SK-N-SH (cell line): ENCODE results near the gene NRF1. TPM values are rescaled to one million over a fixed set of nuclear protein-coding genes. Genes with fewer than 3 reads are reported as not detected.

Experiments
- CTCF ChIA-PET: fragments of 300-600, 350-600 bp; formaldehyde crosslinking; extraction: SDS; loops from one replicate; lab custom pipeline; 2021; lab: Yijun Ruan, JAX
- POLR2A ChIA-PET: fragments of 350-600 bp; sonication (Branson Sonifier 250); formaldehyde crosslinking; extraction: SDS; loops from one replicate; lab custom pipeline; 2020; ENCODE audit warnings: antibody characterized with exemption, inconsistent platforms; lab: Yijun Ruan, JAX
- DNase-seq: peaks from one replicate; pipeline ENCODE4 v3.0.0; 2012
- H2AFZ ChIP-seq: fragments of 200-600 bp; sonication (generic); 2 replicates; pipeline ENCODE4 v1.8.1; 2016; ENCODE audit warnings: antibody characterized with exemption, mild to moderate bottlenecking, low read depth
- H3F3A ChIP-seq: fragments of 200-600 bp; sonication (generic); replicated peaks from 2 replicates; pipeline ENCODE3; 2016; ENCODE audit warnings: antibody characterized with exemption, mild to moderate bottlenecking; ENCODE audit not compliant: insufficient read depth
- H3K27ac ChIP-seq, 2 experiments: fragments of 200-500 bp in 1 of 2; fragments of 200-600 bp in 1 of 2; sonication (Bioruptor generic) in 1 of 2; sonication (generic), shearing (Covaris generic) in 1 of 2; 2 replicates each; pipeline versions ENCODE4 v1.5.1 to v1.6.1; 2014 to 2016; ENCODE audit warnings: low read depth in 2 of 2, inconsistent platforms in 1 of 2, low read length in 1 of 2, mild to moderate bottlenecking in 1 of 2, mixed read lengths in 1 of 2
- H3K27me3 ChIP-seq: fragments of 200-600 bp; sonication (generic), shearing (Covaris generic); 2 replicates; pipeline ENCODE4 v1.6.1; 2016; ENCODE audit warnings: mixed run types; ENCODE audit not compliant: insufficient read depth
- H3K36me3 ChIP-seq, 2 experiments: fragments of 200-500 bp in 1 of 2; fragments of 200-600 bp in 1 of 2; sonication (Bioruptor generic) in 1 of 2; sonication (generic) in 1 of 2; replicated peaks in 1 of 2; 2 replicates each; pipeline versions ENCODE3 to v1.5.1; 2014 to 2016; ENCODE audit warnings: low read length in 1 of 2, mild to moderate bottlenecking in 1 of 2; ENCODE audit not compliant: insufficient read depth in 2 of 2, control insufficient read depth in 1 of 2
- H3K4me1 ChIP-seq, 2 experiments: fragments of 200-500 bp in 1 of 2; fragments of 200-600 bp in 1 of 2; sonication (Bioruptor generic) in 1 of 2; sonication (generic), shearing (Covaris generic) in 1 of 2; 2 replicates each; pipeline versions ENCODE4 v1.5.1 to v1.6.1; 2014 to 2016; ENCODE audit warnings: low read depth in 1 of 2, low read length in 1 of 2, mixed run types in 1 of 2; ENCODE audit not compliant: insufficient read depth in 2 of 2, control insufficient read depth in 1 of 2
- H3K4me2 ChIP-seq: fragments of 200-600 bp; sonication (generic), shearing (Covaris generic); 2 replicates; pipeline ENCODE4 v1.6.1; 2017; ENCODE audit warnings: mixed run types
- H3K4me3 ChIP-seq, 2 experiments: fragments of 200-500 bp in 1 of 2; fragments of 200-600 bp in 1 of 2; sonication (Bioruptor generic) in 1 of 2; sonication (generic), shearing (Covaris generic) in 1 of 2; 2 replicates each; pipeline versions ENCODE4 v1.5.1 to v1.8.1; 2014 to 2016; ENCODE audit warnings: low read depth in 2 of 2, inconsistent platforms in 1 of 2, low read length in 1 of 2, mild to moderate bottlenecking in 1 of 2, mixed read lengths in 1 of 2, moderate library complexity in 1 of 2
- H3K79me2 ChIP-seq: fragments of 200-600 bp; sonication (generic); 2 replicates; pipeline ENCODE4 v1.8.1; 2017; ENCODE audit warnings: mild to moderate bottlenecking; ENCODE audit not compliant: insufficient read depth
- H3K9ac ChIP-seq: fragments of 200-600 bp; sonication (generic); 2 replicates; pipeline ENCODE4 v1.6.1; 2017; ENCODE audit warnings: mixed run types
- H3K9me2 ChIP-seq: fragments of 200-600 bp; sonication (generic); 2 replicates; pipeline ENCODE4 v1.6.1; 2017; ENCODE audit warnings: mixed run types
- H3K9me3 ChIP-seq: fragments of 200-600 bp; sonication (generic); 2 replicates; pipeline ENCODE4 v1.6.1; 2017; ENCODE audit warnings: mixed run types, mild to moderate bottlenecking, moderate library complexity
- H4K20me1 ChIP-seq: fragments of 200-600 bp; sonication (generic); 2 replicates; pipeline ENCODE4 v1.6.1; 2017; ENCODE audit warnings: mild to moderate bottlenecking, mixed run types; ENCODE audit not compliant: insufficient read depth
- EP300 ChIP-seq, 2 experiments: IDR thresholded peaks; 2 replicates each; pipeline versions ENCODE4 v1.4.0 to v1.6.1; 2012; ENCODE audit warnings: borderline replicate concordance in 1 of 2, low read depth in 1 of 2, low read length in 1 of 2
- EZH2phosphoT487 ChIP-seq: fragments of 200-600 bp; sonication (generic); IDR thresholded peaks from 2 replicates; pipeline ENCODE4 v1.6.1; 2017; ENCODE audit warnings: low read depth, mixed run types, mild to moderate bottlenecking, antibody characterized with exemption, moderate library complexity, borderline replicate concordance
- FOSL2 ChIP-seq: IDR thresholded peaks from 2 replicates; pipeline ENCODE4 v1.4.0; 2012; ENCODE audit warnings: low read depth, mild to moderate bottlenecking, moderate library complexity, borderline replicate concordance
- JUND ChIP-seq: IDR thresholded peaks from 2 replicates; pipeline ENCODE4 v1.4.0; 2012
- POLR2AphosphoS5 ChIP-seq: IDR thresholded peaks from 2 replicates; pipeline ENCODE4 v1.6.1; 2012; ENCODE audit warnings: low read depth, low read length
- SIN3A ChIP-seq: IDR thresholded peaks from 2 replicates; pipeline ENCODE4 v1.6.1; 2012; ENCODE audit warnings: low read depth, mild to moderate bottlenecking, low read length, moderate library complexity, borderline replicate concordance
- SMC3 ChIP-seq: IDR thresholded peaks from 2 replicates; pipeline ENCODE4 v1.6.1; 2012; ENCODE audit warnings: low read depth, low read length, improper control_type of control experiment
- TAF1 ChIP-seq: IDR thresholded peaks from 2 replicates; pipeline ENCODE4 v1.6.1; 2012; ENCODE audit warnings: low read depth, mild to moderate bottlenecking, low read length, moderate library complexity, borderline replicate concordance
- TCF12 ChIP-seq: IDR thresholded peaks from 2 replicates; pipeline ENCODE4 v1.4.0; 2012
- WGBS: methylation state at CpG from one replicate; pipeline ENCODE4 v1.1.6; 2017; ENCODE audit warnings: low lambda C conversion rate; 5-methylcytosine and 5-hydroxymethylcytosine counted together
- polyA plus RNA-seq, 3 experiments: library from polyadenylated mRNA; depleted of rRNA; stranded (reverse); fragments of >200 nt; gene quantifications; 2 replicates each; pipeline ENCODE4 v1.2.3, GENCODE V29; 2012
- TF ChIP-seq, protein P1 (sequence below): fragments of 150-350 bp; IDR thresholded peaks from 2 replicates; pipeline ENCODE4 v1.6.1; 2017; ENCODE audit warnings: antibody characterized with exemption, low read length, low read depth, borderline replicate concordance
- TF ChIP-seq, protein P2 (sequence below): IDR thresholded peaks from 2 replicates; pipeline ENCODE4 v1.4.0; 2012; ENCODE audit warnings: low read depth, borderline replicate concordance

Gene NRF1
- polyA plus RNA-seq, 1 of the 3 experiments (the other 2 are of a cell fraction), result 10.9 TPM

DNA sequence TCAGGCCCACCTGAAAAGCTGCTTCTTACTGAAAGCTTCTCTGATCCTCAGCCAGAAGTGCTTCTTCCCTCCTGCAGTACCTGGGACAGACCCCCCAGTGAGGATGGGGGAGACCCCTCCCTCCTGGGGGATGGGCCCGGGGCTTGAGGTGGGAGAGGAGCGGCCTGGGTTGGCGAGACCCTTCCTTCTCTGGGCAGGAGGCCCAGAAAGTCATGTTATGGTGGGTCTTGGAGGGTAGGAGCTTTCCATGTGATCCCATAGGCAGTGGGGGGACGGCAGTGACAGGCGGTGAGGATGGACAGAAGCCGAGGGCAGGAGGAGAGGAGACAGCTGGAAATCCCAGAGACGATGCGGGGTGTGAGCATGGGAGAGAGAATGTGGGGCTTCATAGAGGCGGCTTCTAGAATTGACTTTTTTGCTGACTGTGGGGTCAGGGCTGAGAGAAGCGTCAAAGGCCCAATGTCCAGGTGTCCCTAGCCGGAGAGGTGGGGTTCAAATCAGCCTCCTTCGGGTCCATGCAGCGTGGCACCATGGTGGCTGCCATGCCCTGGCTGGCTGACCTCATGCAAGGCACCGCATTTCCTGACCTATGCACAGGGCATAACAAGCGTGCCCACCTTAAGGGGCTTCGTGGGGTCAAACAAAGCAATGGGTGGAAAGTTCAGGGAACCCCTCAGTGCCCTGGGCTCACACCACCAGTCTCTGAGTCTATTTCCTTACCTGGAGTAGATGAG is 187.3 kb downstream of the NRF1 start:
- Histone ChIP-seq H3K9ac (no peak overlapping the region), H3K27me3 (no peaks in the 10 kb centered on the region), H2AFZ (no peak overlapping the region), H3K36me3 (no peaks in the 10 kb centered on the region), H3K79me2 (no peaks in the 10 kb centered on the region), H3K4me1 (peaks cover 0 to 10% of the 10 kb centered on the region in 2 experiments; a peak in 1 of 4 replicates), H3K27ac (no peak overlapping the region), H3K4me3 (no peak overlapping the region), H4K20me1 (no peaks in the 10 kb centered on the region), H3F3A (peaks cover 6% of the 10 kb centered on the region), H3K9me3 (no peaks in the 10 kb centered on the region), H3K9me2 (no peaks in the 10 kb centered on the region), H3K4me2 (no peak overlapping the region)
- ChIA-PET CTCF (interaction anchor here (0.7 to 2.8 kb wide), 3 partner anchors 12 to 135 kb away, joined by 3 to 12 read pairs (median 3); no protein-coding TSS in a partner anchor), POLR2A (no interaction called here)
- WGBS, result 95% methylated on average over 12 of the region's 16 CpGs
- TF ChIP-seq TAF1, result no peak
- no peak for TF ChIP-seq TCF12
- no peak for TF ChIP-seq EP300 (IDR thresholded peaks at IDR 0.05; ENCODE audit: borderline replicate concordance in 1 of 2, low read depth in 1 of 2, low read length in 1 of 2)
- TF ChIP-seq POLR2AphosphoS5, result peak; percentile 30; the same call in 1 of the 2 replicates
- no peak for TF ChIP-seq SMC3
- TF ChIP-seq SIN3A, result no peak
- no peak for TF ChIP-seq JUND
- DNase-seq, result no peak

DNA sequence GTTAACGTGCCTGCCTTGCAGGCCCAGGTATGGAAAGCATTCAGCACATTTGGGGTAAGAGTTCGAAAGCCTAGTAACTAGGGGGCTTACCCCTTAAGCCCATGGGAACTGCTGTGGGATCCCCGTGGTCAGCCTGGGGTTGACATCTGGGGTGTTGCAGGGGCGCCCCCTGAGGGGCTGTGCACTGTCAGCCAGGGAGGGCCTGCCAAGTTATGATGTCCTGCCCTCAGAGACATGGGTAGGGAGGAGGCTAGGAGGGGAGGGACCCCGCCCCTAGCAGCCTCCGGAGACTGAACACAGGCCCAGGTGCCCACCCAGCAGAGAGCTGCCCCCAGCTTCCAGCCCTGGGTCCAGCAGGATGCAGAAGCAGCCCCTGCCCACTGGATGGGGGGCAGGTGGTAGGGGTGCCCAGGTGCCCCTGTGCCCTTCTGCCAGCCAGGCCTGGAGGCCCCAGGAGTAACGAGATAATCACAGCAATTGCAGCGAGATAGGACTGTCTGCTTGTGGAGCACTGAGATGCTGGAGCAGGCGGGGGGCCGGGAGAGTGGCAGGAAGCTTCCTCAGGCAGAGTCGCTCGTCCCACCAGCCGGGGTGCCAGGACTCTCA is 187.9 kb downstream of the NRF1 start:
- H3K36me3 ChIP-seq, result no peaks in the 10 kb centered on the region
- H3K9me3 ChIP-seq, result no peaks in the 10 kb centered on the region
- H3K27ac ChIP-seq, result no peak overlapping the region
- whole genome bisulfite sequencing, result 85% methylated on average over 8 of the region's 13 CpGs
- peak; percentile 61 for DNase-seq
- H3K9me2 ChIP-seq, result no peaks in the 10 kb centered on the region
- no peaks in the 10 kb centered on the region for H3K79me2 ChIP-seq
- H3K27me3 ChIP-seq, result no peaks in the 10 kb centered on the region
- H3K4me2 ChIP-seq, result no peak overlapping the region
- H3F3A ChIP-seq, result peaks cover 6% of the 10 kb centered on the region
- H3K4me1 ChIP-seq, result peaks cover 0 to 14% of the 10 kb centered on the region in 2 experiments; a peak in 1 of 4 replicates
- ChIA-PET CTCF (interaction anchor here (1.0 to 8.2 kb wide), 6 partner anchors 8 to 135 kb away, joined by 3 to 57 read pairs (median 5); no protein-coding TSS in a partner anchor), POLR2A (no interaction called here)
- H3K9ac ChIP-seq, result no peak overlapping the region
- H2AFZ ChIP-seq, result no peak overlapping the region
- no peaks in the 10 kb centered on the region for H4K20me1 ChIP-seq
- TF ChIP-seq, protein P1, sequence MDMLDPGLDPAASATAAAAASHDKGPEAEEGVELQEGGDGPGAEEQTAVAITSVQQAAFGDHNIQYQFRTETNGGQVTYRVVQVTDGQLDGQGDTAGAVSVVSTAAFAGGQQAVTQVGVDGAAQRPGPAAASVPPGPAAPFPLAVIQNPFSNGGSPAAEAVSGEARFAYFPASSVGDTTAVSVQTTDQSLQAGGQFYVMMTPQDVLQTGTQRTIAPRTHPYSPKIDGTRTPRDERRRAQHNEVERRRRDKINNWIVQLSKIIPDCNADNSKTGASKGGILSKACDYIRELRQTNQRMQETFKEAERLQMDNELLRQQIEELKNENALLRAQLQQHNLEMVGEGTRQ, result no peak
- TF ChIP-seq FOSL2, result no peak
- H3K4me3 ChIP-seq, result no peak overlapping the region

DNA sequence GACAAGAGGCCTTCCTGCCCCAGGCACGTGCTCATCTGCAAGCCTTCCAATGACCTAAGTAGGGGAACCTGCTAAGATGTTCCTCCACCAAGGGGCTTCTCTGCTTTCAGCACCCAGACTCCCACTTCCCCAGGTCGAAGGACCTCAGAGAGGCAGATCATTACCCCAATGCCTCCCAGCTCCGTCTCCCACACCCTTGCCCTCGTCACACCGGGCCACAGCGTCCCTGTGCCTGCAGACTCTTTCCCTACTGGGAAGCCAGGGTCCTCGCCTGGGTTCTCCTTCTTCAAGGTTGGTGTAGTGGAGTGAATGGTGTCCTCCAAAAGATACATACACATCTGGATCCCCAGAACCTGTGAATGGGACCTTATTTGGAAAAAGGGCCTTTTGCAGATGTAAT is 189.4 kb downstream of the NRF1 start:
- POLR2A ChIA-PET, result no interaction called here
- Histone ChIP-seq H3K4me1 (peaks cover 0 to 25% of the 10 kb centered on the region in 2 experiments; a peak in 1 of 4 replicates), H2AFZ (no peak overlapping the region), H3K9ac (no peak overlapping the region), H3K27me3 (no peaks in the 10 kb centered on the region), H3K4me2 (no peak overlapping the region), H3F3A (peaks cover 6% of the 10 kb centered on the region)
- 89% methylated on average over 7 of the region's 7 CpGs for WGBS
- CTCF ChIA-PET, result interaction anchor here (0.9 to 8.2 kb wide), 5 partner anchors 9 to 210 kb away, joined by 3 to 57 read pairs (median 4); no protein-coding TSS in a partner anchor
- no peak for DNase-seq
- TF ChIP-seq, protein P2, sequence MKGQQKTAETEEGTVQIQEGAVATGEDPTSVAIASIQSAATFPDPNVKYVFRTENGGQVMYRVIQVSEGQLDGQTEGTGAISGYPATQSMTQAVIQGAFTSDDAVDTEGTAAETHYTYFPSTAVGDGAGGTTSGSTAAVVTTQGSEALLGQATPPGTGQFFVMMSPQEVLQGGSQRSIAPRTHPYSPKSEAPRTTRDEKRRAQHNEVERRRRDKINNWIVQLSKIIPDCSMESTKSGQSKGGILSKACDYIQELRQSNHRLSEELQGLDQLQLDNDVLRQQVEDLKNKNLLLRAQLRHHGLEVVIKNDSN, result no peak
- TF ChIP-seq EZH2phosphoT487, result no peak
- peak; percentile 2; the same call in 1 of the 2 replicates for TF ChIP-seq POLR2AphosphoS5
- TF ChIP-seq, all 33 proteins: peak for 1
- H3K79me2 ChIP-seq, result no peaks in the 10 kb centered on the region
- H3K27ac ChIP-seq, result no peak overlapping the region
- no peaks in the 10 kb centered on the region for H3K36me3 ChIP-seq
- H4K20me1 ChIP-seq, result no peaks in the 10 kb centered on the region
- H3K9me3 ChIP-seq, result no peaks in the 10 kb centered on the region
- H3K4me3 ChIP-seq, result no peak overlapping the region
- no peaks in the 10 kb centered on the region for H3K9me2 ChIP-seq
